Panc1 (cell line): ENCODE results near the gene TBATA. TPM values are rescaled to one million over a fixed set of nuclear protein-coding genes. Genes with fewer than 3 reads are reported as not detected.

Experiments
- ATAC-seq: fragments of 200-7000 bp; cut with Tn5 transposase; 2 replicates; pipeline ENCODE4 v1.9.1; 2020; ENCODE audit warnings: mild to moderate bottlenecking, moderate library complexity
- BruUV-seq: library from RNA; stranded (reverse); fragments of 400-500 nt; replicated peaks from 2 replicates; lab custom pipeline; 2021; lab: Mats Ljungman, UMichigan
- CTCF ChIA-PET: fragments of 300-600 bp; sonication (Branson Sonifier 250); formaldehyde crosslinking; loops from one replicate; lab custom pipeline; 2022; ENCODE audit warnings: antibody characterized with exemption; lab: Charles Lee
- POLR2A ChIA-PET: fragments of 300-600 bp; sonication (Branson Sonifier 250); formaldehyde crosslinking; loops from one replicate; lab custom pipeline; 2022; ENCODE audit warnings: antibody characterized with exemption; lab: Charles Lee
- DNase-seq: peaks from one replicate; pipeline ENCODE4 v3.0.0-alpha.2; 2010; ENCODE audit warnings: low read depth, low spot score
- H3K27ac ChIP-seq: 2 replicates; pipeline ENCODE4 v1.5.1; 2011; ENCODE audit warnings: mild to moderate bottlenecking, low read length, inconsistent platforms
- H3K27me3 ChIP-seq: fragments of 200-500 bp; sonication (Bioruptor generic); 2 replicates; pipeline ENCODE4 v1.6.0; 2014; ENCODE audit warnings: low read length, inconsistent platforms; ENCODE audit not compliant: control insufficient read depth, insufficient read depth
- H3K36me3 ChIP-seq: fragments of 200-500 bp; sonication (Bioruptor generic); 2 replicates; pipeline ENCODE4 v1.5.1; 2014; ENCODE audit warnings: inconsistent platforms, mild to moderate bottlenecking, low read length, moderate library complexity; ENCODE audit not compliant: control insufficient read depth, insufficient read depth
- H3K4me1 ChIP-seq: 2 replicates; pipeline ENCODE4 v1.5.1; 2011; ENCODE audit warnings: inconsistent platforms, mild to moderate bottlenecking, low read length, moderate library complexity; ENCODE audit not compliant: control insufficient read depth, insufficient read depth
- H3K4me3 ChIP-seq, 2 experiments: 2 replicates each; pipeline ENCODE4 v1.5.1; 2011 to 2012; ENCODE audit warnings: low read depth in 2 of 2, low read length in 2 of 2, mild to moderate bottlenecking in 2 of 2, inconsistent platforms in 1 of 2, moderate library complexity in 1 of 2
- H3K9me3 ChIP-seq: fragments of 200-500 bp; sonication (Bioruptor generic); 2 replicates; pipeline ENCODE4 v1.5.1; 2014; ENCODE audit warnings: low read depth, mild to moderate bottlenecking, inconsistent platforms, low read length, moderate library complexity; ENCODE audit not compliant: control insufficient read depth, insufficient read depth
- POLR2AphosphoS5 ChIP-seq: IDR thresholded peaks from 2 replicates; pipeline ENCODE4 v1.6.1; 2012; ENCODE audit warnings: mild to moderate bottlenecking, low read depth, low read length, moderate library complexity
- REST ChIP-seq, 2 experiments: IDR thresholded peaks; 2 replicates each; pipeline ENCODE4 v1.6.1; 2011 to 2012; ENCODE audit warnings: low read depth in 2 of 2, control low read depth in 1 of 2, low read length in 1 of 2, mild to moderate bottlenecking in 1 of 2, moderate library complexity in 1 of 2; ENCODE audit not compliant: insufficient read depth in 1 of 2
- SIN3A ChIP-seq: IDR thresholded peaks from 2 replicates; pipeline ENCODE4 v1.6.1; 2012; ENCODE audit warnings: low read depth, mild to moderate bottlenecking, low read length, moderate library complexity, borderline replicate concordance; ENCODE audit not compliant: insufficient read depth
- TCF7L2 ChIP-seq: IDR thresholded peaks from 2 replicates; pipeline ENCODE4 v1.6.1; 2011; ENCODE audit warnings: mild to moderate bottlenecking, low read depth, low read length, inconsistent platforms
- in situ Hi-C: cut with HindIII; loops from 2 replicates; pipeline ENCODE4 v1.10.0; 2016; ENCODE audit warnings: low sequenced_read_pairs, low pct_unique_long_range_greater_than_20kb
- intact Hi-C: fragments of 100-400 bp; cut with micrococcal nuclease; formaldehyde crosslinking; loops from one replicate; pipeline ENCODE4 v1.10.0; 2022; ENCODE audit not compliant: unreplicated experiment
- total RNA-seq: library from RNA; stranded (reverse); gene quantifications from one replicate; pipeline ENCODE4 v1.2.1, GENCODE V29; 2021; ENCODE audit not compliant: unreplicated experiment
- TF ChIP-seq, protein P1 (sequence below): fragments of 450-650 bp; IDR thresholded peaks from 2 replicates; pipeline ENCODE4 v1.5.1; 2017; ENCODE audit warnings: mild to moderate bottlenecking

The TBATA gene
- total RNA-seq, 1 experiment from 2014 or later: not detected

GRCh38 chr10:70803775-70804420 lies 18.7 kb upstream of the TBATA start:
- no peak for TF ChIP-seq POLR2AphosphoS5
- TF ChIP-seq TCF7L2: no peak
- TF ChIP-seq, protein P1, sequence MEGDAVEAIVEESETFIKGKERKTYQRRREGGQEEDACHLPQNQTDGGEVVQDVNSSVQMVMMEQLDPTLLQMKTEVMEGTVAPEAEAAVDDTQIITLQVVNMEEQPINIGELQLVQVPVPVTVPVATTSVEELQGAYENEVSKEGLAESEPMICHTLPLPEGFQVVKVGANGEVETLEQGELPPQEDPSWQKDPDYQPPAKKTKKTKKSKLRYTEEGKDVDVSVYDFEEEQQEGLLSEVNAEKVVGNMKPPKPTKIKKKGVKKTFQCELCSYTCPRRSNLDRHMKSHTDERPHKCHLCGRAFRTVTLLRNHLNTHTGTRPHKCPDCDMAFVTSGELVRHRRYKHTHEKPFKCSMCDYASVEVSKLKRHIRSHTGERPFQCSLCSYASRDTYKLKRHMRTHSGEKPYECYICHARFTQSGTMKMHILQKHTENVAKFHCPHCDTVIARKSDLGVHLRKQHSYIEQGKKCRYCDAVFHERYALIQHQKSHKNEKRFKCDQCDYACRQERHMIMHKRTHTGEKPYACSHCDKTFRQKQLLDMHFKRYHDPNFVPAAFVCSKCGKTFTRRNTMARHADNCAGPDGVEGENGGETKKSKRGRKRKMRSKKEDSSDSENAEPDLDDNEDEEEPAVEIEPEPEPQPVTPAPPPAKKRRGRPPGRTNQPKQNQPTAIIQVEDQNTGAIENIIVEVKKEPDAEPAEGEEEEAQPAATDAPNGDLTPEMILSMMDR: no peak
- TF ChIP-seq SIN3A: no peak
- no peak for TF ChIP-seq REST (IDR thresholded peaks at IDR 0.05; ENCODE audit: insufficient read depth in 1 of 2, low read depth in 2 of 2, low read length in 1 of 2)
- Histone ChIP-seq H3K4me1 (no peaks in the 10 kb centered on the region), H3K27me3 (peaks cover 9% of the 10 kb centered on the region), H3K9me3 (no peaks in the 10 kb centered on the region), H3K36me3 (no peaks in the 10 kb centered on the region), H3K4me3 (no peak overlapping the region), H3K27ac (no peak overlapping the region)
- ChIA-PET CTCF (no interaction called here), POLR2A (no interaction called here)
- BruUV-seq: no TSS peak
- in situ Hi-C loops: no loop called here
- ATAC-seq (no peak), DNase-seq (no peak)
- intact Hi-C loops: no loop called here

GRCh38 chr10:70801854-70802253 lies 16.7 kb upstream of the TBATA start:
- intact Hi-C loops (no loop called here), in situ Hi-C loops (no loop called here)
- no peak for DNase-seq
- Histone ChIP-seq H3K4me1 (no peaks in the 10 kb centered on the region), H3K9me3 (no peaks in the 10 kb centered on the region), H3K27ac (no peak overlapping the region), H3K4me3 (no peak overlapping the region), H3K27me3 (peaks cover 9% of the 10 kb centered on the region), H3K36me3 (no peaks in the 10 kb centered on the region)
- ChIA-PET POLR2A (no interaction called here), CTCF (no interaction called here)
- no TSS peak for BruUV-seq
- no peak for ATAC-seq
- TF ChIP-seq, protein P1: no peak
- no peak for TF ChIP-seq REST (IDR thresholded peaks at IDR 0.05; ENCODE audit: insufficient read depth in 1 of 2, low read depth in 2 of 2, low read length in 1 of 2)
- no peak for TF ChIP-seq SIN3A
- TF ChIP-seq POLR2AphosphoS5: no peak
- TF ChIP-seq TCF7L2: no peak
